ENCODE data around the gene AQP2. TPM values are rescaled to one million over a fixed set of nuclear protein-coding genes. Genes with fewer than 3 reads are reported as not detected.

AQP2 gene
- total RNA-seq, 1 donor from 2014 or later = not detected

GRCh38 chr12:49924628-49925246 lies 25.8 kb upstream of the AQP2 start:
- Mint-ChIP-seq H3K27me3 (peaks cover 6% of the 10 kb centered on the region), H3K4me1 (no peaks in the 10 kb centered on the region), H3K9me3 (no peaks in the 10 kb centered on the region), H3K4me3 (no peak overlapping the region), H3K36me3 (ENCODE audit: low read depth) (no peaks in the 10 kb centered on the region), H3K27ac (no peak overlapping the region)
- DNase-seq = no peak
- intact Hi-C loops (cut with micrococcal nuclease) = no loop called here

- Mint-ChIP-seq H3K9me3 (no peaks in the 10 kb centered on the region), H3K27me3 (peaks cover 8% of the 10 kb centered on the region), H3K27ac (no peak overlapping the region), H3K4me1 (no peaks in the 10 kb centered on the region), H3K36me3 (ENCODE audit: low read depth) (no peaks in the 10 kb centered on the region), H3K4me3 (no peak overlapping the region)
- DNase-seq = no peak
- intact Hi-C loops (cut with micrococcal nuclease) = no loop called here
Observed at GRCh38 chr12:49925433-49926204, 24.9 kb upstream of the AQP2 start.

GRCh38 chr12:49928471-49928870 lies 22.1 kb upstream of the AQP2 start:
- Mint-ChIP-seq H3K27ac (no peak overlapping the region), H3K4me1 (no peaks in the 10 kb centered on the region), H3K27me3 (peaks cover 4% of the 10 kb centered on the region), H3K4me3 (no peak overlapping the region), H3K36me3 (ENCODE audit: low read depth) (no peaks in the 10 kb centered on the region), H3K9me3 (no peaks in the 10 kb centered on the region)
- DNase-seq = no peak
- intact Hi-C loops (cut with micrococcal nuclease) = no loop called here

GRCh38 chr12:49929581-49929980 lies 21.0 kb upstream of the AQP2 start:
- intact Hi-C loops (cut with micrococcal nuclease) = no loop called here
- no peak overlapping the region for H3K27ac Mint-ChIP-seq
- H3K36me3 Mint-ChIP-seq (ENCODE audit: low read depth) = no peaks in the 10 kb centered on the region
- no peak overlapping the region for H3K4me3 Mint-ChIP-seq
- no peaks in the 10 kb centered on the region for H3K9me3 Mint-ChIP-seq
- DNase-seq = no peak
- peaks cover 6% of the 10 kb centered on the region for H3K27me3 Mint-ChIP-seq
- H3K4me1 Mint-ChIP-seq = no peaks in the 10 kb centered on the region

GRCh38 chr12:49930515-49931288 lies 19.8 kb upstream of the AQP2 start:
- intact Hi-C loops (cut with micrococcal nuclease) = no loop called here
- Mint-ChIP-seq H3K4me1 (no peaks in the 10 kb centered on the region), H3K36me3 (ENCODE audit: low read depth) (no peaks in the 10 kb centered on the region)

GRCh38 chr12:49932023-49932422 lies 18.5 kb upstream of the AQP2 start:
- DNase-seq = no peak
- intact Hi-C loops (cut with micrococcal nuclease) = no loop called here
- no peak overlapping the region for H3K4me3 Mint-ChIP-seq
- H3K9me3 Mint-ChIP-seq = no peaks in the 10 kb centered on the region
- no peaks in the 10 kb centered on the region for H3K4me1 Mint-ChIP-seq
- no peaks in the 10 kb centered on the region for H3K36me3 Mint-ChIP-seq (ENCODE audit: low read depth)
- peaks cover 6% of the 10 kb centered on the region for H3K27me3 Mint-ChIP-seq
- H3K27ac Mint-ChIP-seq = no peak overlapping the region

More at GRCh38 chr12:49930515-49931288, 19.8 kb upstream of the AQP2 start:
- no peak overlapping the region for H3K4me3 Mint-ChIP-seq
- no peak overlapping the region for H3K27ac Mint-ChIP-seq
- H3K27me3 Mint-ChIP-seq = peaks cover 6% of the 10 kb centered on the region
- DNase-seq = no peak
- no peaks in the 10 kb centered on the region for H3K9me3 Mint-ChIP-seq

GRCh38 chr12:49932533-49933130 lies 17.9 kb upstream of the AQP2 start:
- H3K4me1 Mint-ChIP-seq = no peaks in the 10 kb centered on the region
- H3K27ac Mint-ChIP-seq = no peak overlapping the region
- DNase-seq = no peak
- intact Hi-C loops (cut with micrococcal nuclease) = no loop called here
- no peaks in the 10 kb centered on the region for H3K9me3 Mint-ChIP-seq
- H3K4me3 Mint-ChIP-seq = no peak overlapping the region
- peaks cover 6% of the 10 kb centered on the region for H3K27me3 Mint-ChIP-seq
- no peaks in the 10 kb centered on the region for H3K36me3 Mint-ChIP-seq (ENCODE audit: low read depth)

GRCh38 chr12:49933796-49934195 lies 16.7 kb upstream of the AQP2 start:
- intact Hi-C loops (cut with micrococcal nuclease) = no loop called here
- no peak for DNase-seq

GRCh38 chr12:49934505-49934904 lies 16.0 kb upstream of the AQP2 start:
- H3K27ac Mint-ChIP-seq = no peak overlapping the region
- H3K27me3 Mint-ChIP-seq = peaks cover 6% of the 10 kb centered on the region
- H3K4me3 Mint-ChIP-seq = no peak overlapping the region
- H3K36me3 Mint-ChIP-seq (ENCODE audit: low read depth) = no peaks in the 10 kb centered on the region
- H3K9me3 Mint-ChIP-seq = no peaks in the 10 kb centered on the region
- DNase-seq = no peak
- no peaks in the 10 kb centered on the region for H3K4me1 Mint-ChIP-seq
- intact Hi-C loops (cut with micrococcal nuclease) = no loop called here

More at GRCh38 chr12:49933796-49934195, 16.7 kb upstream of the AQP2 start:
- Mint-ChIP-seq H3K4me1 (no peaks in the 10 kb centered on the region), H3K9me3 (no peaks in the 10 kb centered on the region), H3K27me3 (peaks cover 6% of the 10 kb centered on the region), H3K4me3 (no peak overlapping the region), H3K36me3 (ENCODE audit: low read depth) (no peaks in the 10 kb centered on the region), H3K27ac (no peak overlapping the region)

- intact Hi-C loops (cut with micrococcal nuclease) = no loop called here
- H3K4me1 Mint-ChIP-seq = no peaks in the 10 kb centered on the region
- no peaks in the 10 kb centered on the region for H3K36me3 Mint-ChIP-seq (ENCODE audit: low read depth)
- peaks cover 5% of the 10 kb centered on the region for H3K27me3 Mint-ChIP-seq
- H3K9me3 Mint-ChIP-seq = no peaks in the 10 kb centered on the region
- no peak overlapping the region for H3K4me3 Mint-ChIP-seq
- H3K27ac Mint-ChIP-seq = no peak overlapping the region
- no peak for DNase-seq
Observed at GRCh38 chr12:49936925-49937324, 13.6 kb upstream of the AQP2 start.

GRCh38 chr12:49937639-49938300 lies 12.8 kb upstream of the AQP2 start:
- no peak overlapping the region for H3K27ac Mint-ChIP-seq
- H3K9me3 Mint-ChIP-seq = no peaks in the 10 kb centered on the region
- H3K4me1 Mint-ChIP-seq = peaks cover 2% of the 10 kb centered on the region
- H3K4me3 Mint-ChIP-seq = no peak overlapping the region
- H3K36me3 Mint-ChIP-seq (ENCODE audit: low read depth) = no peaks in the 10 kb centered on the region
- DNase-seq = no peak
- peaks cover 5% of the 10 kb centered on the region for H3K27me3 Mint-ChIP-seq
- intact Hi-C loops (cut with micrococcal nuclease) = no loop called here

- H3K27me3 Mint-ChIP-seq = peaks cover 2% of the 10 kb centered on the region
- H3K27ac Mint-ChIP-seq = no peak overlapping the region
- no peaks in the 10 kb centered on the region for H3K36me3 Mint-ChIP-seq (ENCODE audit: low read depth)
- H3K9me3 Mint-ChIP-seq = no peaks in the 10 kb centered on the region
- H3K4me1 Mint-ChIP-seq = peaks cover 5% of the 10 kb centered on the region
- no peak for DNase-seq
- intact Hi-C loops (cut with micrococcal nuclease) = no loop called here
- no peak overlapping the region for H3K4me3 Mint-ChIP-seq
Observed at GRCh38 chr12:49939307-49939706, 11.2 kb upstream of the AQP2 start.

- Mint-ChIP-seq H3K4me1 (peaks cover 9% of the 10 kb centered on the region), H3K9me3 (no peaks in the 10 kb centered on the region), H3K36me3 (ENCODE audit: low read depth) (no peaks in the 10 kb centered on the region), H3K27ac (no peak overlapping the region), H3K4me3 (no peak overlapping the region), H3K27me3 (no peaks in the 10 kb centered on the region)
- intact Hi-C loops (cut with micrococcal nuclease) = no loop called here
- DNase-seq = no peak
Observed at GRCh38 chr12:49939707-49940106, 10.8 kb upstream of the AQP2 start.
